Measurements from ENCODE around the gene SYNPO. TPM values are rescaled to one million over a fixed set of nuclear protein-coding genes. Genes with fewer than 3 reads are reported as not detected.

SYNPO gene
- total RNA-seq, 1 donor from 2014 or later: 7.8 TPM

GRCh38 chr5:150659360-150660107 lies 19.1 kb downstream of the SYNPO start:
- ATAC-seq: no peak

- ATAC-seq: no peak
These were observed 19.8 kb downstream of the SYNPO start for GRCh38 chr5:150660108-150660831.

- no peak for ATAC-seq
These were observed 20.6 kb downstream of the SYNPO start, which contains the start of gene MYOZ3 for GRCh38 chr5:150661086-150661485. TSS of gene MYOZ3 (plus strand) at chr5:150661251. CDS start at chr5:150662942, 1,691 bp downstream.

GRCh38 chr5:150661821-150662596 lies 21.5 kb downstream of the SYNPO start:
- ATAC-seq: no peak

- no peak for ATAC-seq
These were observed 22.5 kb downstream of the SYNPO start for GRCh38 chr5:150662731-150663516.

GRCh38 chr5:150663936-150664335 lies 23.5 kb downstream of the SYNPO start:
- ATAC-seq: no peak

- peak; percentile 48 for ATAC-seq
These were observed 24.6 kb downstream of the SYNPO start for GRCh38 chr5:150665044-150665443.

- ATAC-seq: no peak
These were observed 30.0 kb downstream of the SYNPO start for GRCh38 chr5:150670275-150670947.

GRCh38 chr5:150670948-150671310 lies 30.5 kb downstream of the SYNPO start:
- no peak for ATAC-seq

GRCh38 chr5:150671509-150672236 lies 31.2 kb downstream of the SYNPO start:
- ATAC-seq: no peak

- ATAC-seq: peak; percentile 70
These were observed 31.9 kb downstream of the SYNPO start for GRCh38 chr5:150672237-150672883.

- no peak for ATAC-seq
These were observed 32.4 kb downstream of the SYNPO start for GRCh38 chr5:150672884-150673275.

- no peak for ATAC-seq
These were observed 33.9 kb downstream of the SYNPO start for GRCh38 chr5:150674341-150674821.

GRCh38 chr5:150675069-150675468 lies 34.6 kb downstream of the SYNPO start:
- no peak for ATAC-seq

GRCh38 chr5:150676578-150676977 lies 36.1 kb downstream of the SYNPO start:
- ATAC-seq: no peak

GRCh38 chr5:150689120-150689519 lies 48.7 kb downstream of the SYNPO start:
- no peak for ATAC-seq

GRCh38 chr5:150690760-150691159 lies 50.3 kb downstream of the SYNPO start:
- no peak for ATAC-seq

GRCh38 chr5:150692276-150692675 lies 51.8 kb downstream of the SYNPO start:
- no peak for ATAC-seq

- no peak for ATAC-seq
These were observed 54.2 kb downstream of the SYNPO start for GRCh38 chr5:150694612-150695011.

GRCh38 chr5:150700246-150700593 lies 59.8 kb downstream of the SYNPO start:
- ATAC-seq: peak; percentile 19

Measured in esophagus mucosa (tissue), 1 donor.